A549 (cell line): ENCODE results near the gene C2CD2. TPM values are rescaled to one million over a fixed set of nuclear protein-coding genes. Genes with fewer than 3 reads are reported as not detected.

Experiments used
- ATAC-seq, 2 experiments: fragments of 200-7000 bp in 1 of 2; fragments of >200 bp in 1 of 2; cut with Nextera tagmentation in 1 of 2; cut with Tn5 transposase in 1 of 2; 3 replicates each; pipeline versions ENCODE4 v1.8.0 to v1.9.1; 2018 to 2020; ENCODE audit warnings: mild to moderate bottlenecking in 1 of 2, moderate library complexity in 1 of 2
- CTCF ChIA-PET: fragments of 300-600 bp; sonication (Branson Sonifier 250); formaldehyde crosslinking; extraction: SDS; loops from one replicate; lab custom pipeline; 2021; ENCODE audit warnings: antibody characterized with exemption, inconsistent platforms; lab: Yijun Ruan, JAX
- POLR2A ChIA-PET: fragments of 350-600 bp; formaldehyde crosslinking; extraction: SDS; loops from one replicate; lab custom pipeline; 2021; ENCODE audit warnings: antibody characterized with exemption, inconsistent platforms; lab: Yijun Ruan, JAX
- DNase-seq, 2 experiments: peaks; one replicate each; pipeline versions ENCODE4 v3.0.0 to v3.0.0-alpha.2; 2011 to 2016; ENCODE audit warnings: low read depth in 1 of 2, low spot score in 1 of 2
- FAIRE-seq: peaks from 2 replicates; lab custom pipeline; 2011; peaks lifted over from hg19 to GRCh38; lab: Jason Lieb, UNC
- H3K27ac ChIP-seq, 2 experiments: fragments of >200 bp; sonication (Bioruptor Twin); formaldehyde crosslinking; 3 replicates each; pipeline ENCODE4 v1.5.1; 2016 to 2017
- H3K4me1 ChIP-seq: fragments of >200 bp; sonication (Bioruptor Twin); formaldehyde crosslinking; 3 replicates; pipeline ENCODE4 v1.6.1; 2016
- H3K4me2 ChIP-seq: fragments of >200 bp; sonication (Bioruptor Twin); formaldehyde crosslinking; 3 replicates; pipeline ENCODE4 v1.6.1; 2016
- H3K4me3 ChIP-seq: fragments of >200 bp; sonication (Bioruptor Twin); formaldehyde crosslinking; 3 replicates; pipeline ENCODE4 v1.5.1; 2016
- H3K9me3 ChIP-seq: fragments of >200 bp; sonication (Bioruptor Twin); formaldehyde crosslinking; 3 replicates; pipeline ENCODE4 v1.6.1; 2016
- CBX8 ChIP-seq: fragments of 200-600 bp; sonication (generic); IDR thresholded peaks from 2 replicates; pipeline ENCODE4 v1.6.1; 2016
- CEBPB ChIP-seq, 2 experiments: fragments of >200 bp in 1 of 2; sonication (Bioruptor Twin) in 1 of 2; formaldehyde crosslinking in 1 of 2; IDR thresholded peaks; 2 replicates each; pipeline ENCODE4 v1.6.1; 2012 to 2016
- CHD4 ChIP-seq: fragments of 200-600 bp; sonication (generic); IDR thresholded peaks from 2 replicates; pipeline ENCODE4 v1.6.1; 2016; ENCODE audit warnings: antibody characterized with exemption, mild to moderate bottlenecking, borderline replicate concordance
- EHF ChIP-seq: fragments of 250-450 bp; sonication (Bioruptor Pico); IDR thresholded peaks from 2 replicates; pipeline ENCODE4 v1.5.0; 2020; ENCODE audit warnings: mild to moderate bottlenecking
- ESRRA ChIP-seq: fragments of 150-350 bp; IDR thresholded peaks from 2 replicates; pipeline ENCODE4 v1.6.1; 2014; ENCODE audit warnings: mild to moderate bottlenecking, low read length, borderline replicate concordance
- FOSL2 ChIP-seq, 2 experiments: fragments of 450-650 bp in 1 of 2; fragments of >200 bp in 1 of 2; sonication (Bioruptor Twin) in 1 of 2; formaldehyde crosslinking; IDR thresholded peaks; 2 replicates each; pipeline versions ENCODE4 v1.5.0 to v1.6.1; 2016 to 2020; ENCODE audit warnings: mild to moderate bottlenecking in 1 of 2, moderate library complexity in 1 of 2
- FOXS1 ChIP-seq: fragments of 250-450 bp; sonication (Bioruptor Pico); IDR thresholded peaks from 2 replicates; pipeline ENCODE4 v1.5.0; 2020; ENCODE audit warnings: mild to moderate bottlenecking, moderate library complexity
- GATA3 ChIP-seq: IDR thresholded peaks from 2 replicates; pipeline ENCODE4 v1.6.1; 2012; ENCODE audit warnings: borderline replicate concordance
- HEYL ChIP-seq: fragments of 250-450 bp; sonication (Bioruptor Pico); IDR thresholded peaks from 2 replicates; pipeline ENCODE4 v1.8.0; 2021; ENCODE audit warnings: mild to moderate bottlenecking, moderate library complexity
- KDM1A ChIP-seq: fragments of 200-600 bp; sonication (generic); IDR thresholded peaks from 2 replicates; pipeline ENCODE4 v1.6.1; 2016; ENCODE audit warnings: low read depth, mild to moderate bottlenecking
- POLR2A ChIP-seq: IDR thresholded peaks from 2 replicates; pipeline ENCODE4 v1.6.1; 2012; ENCODE audit warnings: mild to moderate bottlenecking, low read length
- RAD21 ChIP-seq, 2 experiments: fragments of >200 bp in 1 of 2; sonication (Bioruptor Twin) in 1 of 2; formaldehyde crosslinking in 1 of 2; IDR thresholded peaks in 1 of 2; conservative IDR thresholded peaks in 1 of 2; 2 replicates in 1 of 2; 3 replicates in 1 of 2; pipeline ENCODE4 v1.6.1; 2012 to 2018; ENCODE audit warnings: inconsistent platforms in 1 of 2
- RARB ChIP-seq: fragments of 250-450 bp; sonication (Bioruptor Pico); IDR thresholded peaks from 2 replicates; pipeline ENCODE4 v1.8.0; 2021; ENCODE audit warnings: mild to moderate bottlenecking, moderate library complexity
- RCOR1 ChIP-seq: fragments of 150-350 bp; IDR thresholded peaks from 2 replicates; pipeline ENCODE4 v1.6.1; 2014; ENCODE audit warnings: antibody characterized with exemption, low read length, low read depth
- RNF2 ChIP-seq: fragments of 200-600 bp; sonication (generic); IDR thresholded peaks from 2 replicates; pipeline ENCODE4 v1.6.1; 2016; ENCODE audit warnings: low read depth, mild to moderate bottlenecking, antibody characterized with exemption, moderate library complexity, borderline replicate concordance
- SMC3 ChIP-seq: fragments of >200 bp; sonication (Bioruptor Twin); formaldehyde crosslinking; IDR thresholded peaks from 3 replicates; pipeline ENCODE4 v1.6.1; 2018; ENCODE audit warnings: inconsistent platforms
- SREBF2 ChIP-seq: fragments of 450-650 bp; IDR thresholded peaks from 2 replicates; pipeline ENCODE4 v1.6.1; 2014; ENCODE audit warnings: mild to moderate bottlenecking, moderate library complexity
- ZC3H11A ChIP-seq: fragments of 450-650 bp; IDR thresholded peaks from 2 replicates; pipeline ENCODE4 v1.6.1; 2014; ENCODE audit warnings: antibody characterized with exemption, mild to moderate bottlenecking
- WGBS: methylation state at CpG from one replicate; pipeline ENCODE4 v1.1.6; 2017; ENCODE audit errors: missing lambda C conversion rate; 5-methylcytosine and 5-hydroxymethylcytosine counted together
- polyA plus RNA-seq, 4 experiments: library from polyadenylated mRNA; depleted of rRNA in 3 of 4; stranded (reverse); fragments of >200 nt; fragmentation: RNase III in 1 of 4; extraction: RNeasy Plus Mini Kit Qiagen cat#74134 plus additional on column Dnase treatment in 1 of 4; gene quantifications; 2 replicates in 3 of 4; 3 replicates in 1 of 4; pipeline ENCODE4 v1.2.3, GENCODE V29; 2011 to 2017
- TF ChIP-seq, protein P1 (sequence below): fragments of 250-450 bp; sonication (Bioruptor Pico); IDR thresholded peaks from 2 replicates; pipeline ENCODE4 v1.5.0; 2021; ENCODE audit warnings: mild to moderate bottlenecking, moderate library complexity, borderline replicate concordance
- TF ChIP-seq, protein P2 (sequence below): fragments of >200 bp; sonication (Bioruptor Twin); formaldehyde crosslinking; IDR thresholded peaks from 3 replicates; pipeline ENCODE4 v1.5.1; 2016
- TF ChIP-seq, protein P3 (sequence below): IDR thresholded peaks from 2 replicates; pipeline ENCODE4 v1.6.1; 2012
- TF ChIP-seq, protein P4 (sequence below): IDR thresholded peaks from 2 replicates; pipeline ENCODE4 v1.6.1; 2012
- TF ChIP-seq, protein P5 (sequence below): fragments of 200-600 bp; sonication (generic); IDR thresholded peaks from 2 replicates; pipeline ENCODE4 v1.6.1; 2016; ENCODE audit warnings: antibody characterized with exemption, mild to moderate bottlenecking, moderate library complexity
- TF ChIP-seq, protein P6 (sequence below): fragments of 250-450 bp; sonication (Bioruptor Pico); IDR thresholded peaks from 2 replicates; pipeline ENCODE4 v1.5.0; 2020; ENCODE audit warnings: low read depth, mild to moderate bottlenecking, moderate library complexity

C2CD2 gene
- polyA plus RNA-seq, 2 of the 4 experiments (the other 2 are of a cell fraction): 7.0 to 13.5 TPM

DNA sequence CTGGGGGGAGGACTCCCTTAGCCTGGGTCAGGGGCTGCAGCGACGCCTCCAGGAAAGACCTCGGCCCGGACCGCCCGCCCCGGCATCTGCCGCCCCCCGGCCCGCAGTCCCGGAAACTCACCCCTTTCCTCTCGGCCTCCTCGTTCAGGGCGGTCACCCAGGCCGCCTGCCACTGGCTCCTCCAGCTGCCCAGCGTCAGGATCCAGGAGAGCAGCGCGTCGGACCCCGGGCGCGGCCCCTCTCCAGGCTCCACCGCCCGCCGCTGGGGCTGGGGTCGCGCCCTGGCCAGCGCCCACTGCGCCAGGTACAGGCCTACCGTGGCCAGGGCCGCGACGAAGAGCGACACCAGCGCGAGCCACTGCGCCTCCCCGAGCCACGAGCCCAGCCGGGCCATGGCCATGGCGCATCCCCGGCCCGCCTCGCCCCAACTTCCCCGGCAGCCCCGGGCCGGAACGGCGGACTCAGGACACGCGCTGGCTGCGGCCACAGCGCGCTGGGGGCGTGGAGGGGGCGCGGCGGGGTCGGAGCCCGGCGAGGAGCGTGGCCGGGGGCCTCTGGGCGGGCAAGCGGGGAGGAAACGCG, 478 bp downstream of the C2CD2 start:
- WGBS: no CpG with 5 or more reads among the region's 67 CpGs
- H3K4me3 ChIP-seq: peak overlapping the region; percentile 57
- ChIA-PET CTCF (no interaction called here), POLR2A (no interaction called here)
- ATAC-seq (peak; percentile 19 to 37), FAIRE-seq (no peak), DNase-seq (no peak)
- peak overlapping the region; percentile 96 for H3K4me2 ChIP-seq
- TF ChIP-seq CHD4 (no peak), RNF2 (no peak), CEBPB (IDR thresholded peaks at IDR 0.05) (no peak), ESRRA (no peak), ZC3H11A (no peak), HEYL (CRISPR knock-in tag) (no peak), RCOR1 (no peak), CBX8 (no peak), GATA3 (no peak)
- TF ChIP-seq, protein P1, sequence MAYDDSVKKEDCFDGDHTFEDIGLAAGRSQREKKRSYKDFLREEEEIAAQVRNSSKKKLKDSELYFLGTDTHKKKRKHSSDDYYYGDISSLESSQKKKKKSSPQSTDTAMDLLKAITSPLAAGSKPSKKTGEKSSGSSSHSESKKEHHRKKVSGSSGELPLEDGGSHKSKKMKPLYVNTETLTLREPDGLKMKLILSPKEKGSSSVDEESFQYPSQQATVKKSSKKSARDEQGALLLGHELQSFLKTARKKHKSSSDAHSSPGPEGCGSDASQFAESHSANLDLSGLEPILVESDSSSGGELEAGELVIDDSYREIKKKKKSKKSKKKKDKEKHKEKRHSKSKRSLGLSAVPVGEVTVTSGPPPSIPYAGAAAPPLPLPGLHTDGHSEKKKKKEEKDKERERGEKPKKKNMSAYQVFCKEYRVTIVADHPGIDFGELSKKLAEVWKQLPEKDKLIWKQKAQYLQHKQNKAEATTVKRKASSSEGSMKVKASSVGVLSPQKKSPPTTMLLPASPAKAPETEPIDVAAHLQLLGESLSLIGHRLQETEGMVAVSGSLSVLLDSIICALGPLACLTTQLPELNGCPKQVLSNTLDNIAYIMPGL (CRISPR knock-in tag): no peak
- TF ChIP-seq, protein P2, sequence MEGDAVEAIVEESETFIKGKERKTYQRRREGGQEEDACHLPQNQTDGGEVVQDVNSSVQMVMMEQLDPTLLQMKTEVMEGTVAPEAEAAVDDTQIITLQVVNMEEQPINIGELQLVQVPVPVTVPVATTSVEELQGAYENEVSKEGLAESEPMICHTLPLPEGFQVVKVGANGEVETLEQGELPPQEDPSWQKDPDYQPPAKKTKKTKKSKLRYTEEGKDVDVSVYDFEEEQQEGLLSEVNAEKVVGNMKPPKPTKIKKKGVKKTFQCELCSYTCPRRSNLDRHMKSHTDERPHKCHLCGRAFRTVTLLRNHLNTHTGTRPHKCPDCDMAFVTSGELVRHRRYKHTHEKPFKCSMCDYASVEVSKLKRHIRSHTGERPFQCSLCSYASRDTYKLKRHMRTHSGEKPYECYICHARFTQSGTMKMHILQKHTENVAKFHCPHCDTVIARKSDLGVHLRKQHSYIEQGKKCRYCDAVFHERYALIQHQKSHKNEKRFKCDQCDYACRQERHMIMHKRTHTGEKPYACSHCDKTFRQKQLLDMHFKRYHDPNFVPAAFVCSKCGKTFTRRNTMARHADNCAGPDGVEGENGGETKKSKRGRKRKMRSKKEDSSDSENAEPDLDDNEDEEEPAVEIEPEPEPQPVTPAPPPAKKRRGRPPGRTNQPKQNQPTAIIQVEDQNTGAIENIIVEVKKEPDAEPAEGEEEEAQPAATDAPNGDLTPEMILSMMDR: no peak
- TF ChIP-seq, protein P3, sequence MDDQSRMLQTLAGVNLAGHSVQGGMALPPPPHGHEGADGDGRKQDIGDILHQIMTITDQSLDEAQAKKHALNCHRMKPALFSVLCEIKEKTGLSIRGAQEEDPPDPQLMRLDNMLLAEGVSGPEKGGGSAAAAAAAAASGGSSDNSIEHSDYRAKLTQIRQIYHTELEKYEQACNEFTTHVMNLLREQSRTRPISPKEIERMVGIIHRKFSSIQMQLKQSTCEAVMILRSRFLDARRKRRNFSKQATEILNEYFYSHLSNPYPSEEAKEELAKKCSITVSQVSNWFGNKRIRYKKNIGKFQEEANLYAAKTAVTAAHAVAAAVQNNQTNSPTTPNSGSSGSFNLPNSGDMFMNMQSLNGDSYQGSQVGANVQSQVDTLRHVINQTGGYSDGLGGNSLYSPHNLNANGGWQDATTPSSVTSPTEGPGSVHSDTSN: no peak
- TF ChIP-seq, protein P4, sequence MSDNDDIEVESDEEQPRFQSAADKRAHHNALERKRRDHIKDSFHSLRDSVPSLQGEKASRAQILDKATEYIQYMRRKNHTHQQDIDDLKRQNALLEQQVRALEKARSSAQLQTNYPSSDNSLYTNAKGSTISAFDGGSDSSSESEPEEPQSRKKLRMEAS: no peak
- H3K27ac ChIP-seq: peak overlapping the region; percentile 76 to 96
- H3K4me1 ChIP-seq: peaks cover 33% of the 10 kb centered on the region
- H3K9me3 ChIP-seq: no peaks in the 10 kb centered on the region

DNA sequence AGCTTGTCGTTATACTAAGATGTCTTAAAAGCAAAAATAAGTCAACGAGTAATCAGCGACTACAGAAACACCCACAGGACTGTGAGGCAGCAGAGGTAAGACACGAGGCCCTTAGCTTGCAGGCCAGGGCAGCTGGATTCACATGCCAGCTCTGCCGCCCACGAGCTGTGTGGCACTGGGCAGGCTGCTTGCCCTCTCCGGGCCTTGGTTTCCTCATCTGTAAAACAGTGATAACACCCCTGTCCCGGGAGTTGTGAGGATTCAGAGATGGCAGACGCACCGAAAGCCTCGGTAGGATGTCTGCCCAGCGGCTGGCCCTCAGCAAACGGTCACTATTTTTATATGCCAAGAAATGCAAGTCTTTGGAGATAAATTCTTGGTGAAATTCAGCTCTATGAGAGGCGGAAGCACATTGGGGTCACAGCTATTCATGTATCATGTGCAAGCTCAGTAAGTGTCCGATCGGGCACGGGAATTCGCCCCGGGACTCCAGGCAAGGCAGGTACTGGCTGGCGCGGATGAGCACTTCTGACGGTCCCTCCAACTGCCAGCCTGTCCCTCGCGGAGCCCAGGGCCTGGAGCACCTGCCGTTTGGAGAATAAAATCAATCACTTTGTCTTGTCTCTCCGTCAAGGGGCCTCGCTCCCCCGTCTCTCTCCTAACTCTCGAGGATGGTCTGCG, 1.1 kb downstream of the C2CD2 start:
- peak overlapping the region; percentile 76 to 96 for H3K27ac ChIP-seq
- peaks cover 33% of the 10 kb centered on the region for H3K4me1 ChIP-seq
- H3K9me3 ChIP-seq: no peaks in the 10 kb centered on the region
- ChIA-PET POLR2A (no interaction called here), CTCF (interaction anchor here (1.1 kb wide), 1 partner anchor 11 kb away, joined by 3 read pairs; no protein-coding TSS in a partner anchor)
- ATAC-seq (0 out of 6 replicates have a peak, but pooled peaks of 1 of the 2 experiments have one; percentile 5), FAIRE-seq (no peak), DNase-seq (no peak)
- peak overlapping the region; percentile 57 for H3K4me3 ChIP-seq
- 52% methylated on average over 20 of the region's 30 CpGs for WGBS
- H3K4me2 ChIP-seq: peak overlapping the region; percentile 96
- no peak for TF ChIP-seq SMC3
- no peak for TF ChIP-seq EHF
- no peak for TF ChIP-seq RCOR1
- no peak for TF ChIP-seq POLR2A
- TF ChIP-seq, protein P5, sequence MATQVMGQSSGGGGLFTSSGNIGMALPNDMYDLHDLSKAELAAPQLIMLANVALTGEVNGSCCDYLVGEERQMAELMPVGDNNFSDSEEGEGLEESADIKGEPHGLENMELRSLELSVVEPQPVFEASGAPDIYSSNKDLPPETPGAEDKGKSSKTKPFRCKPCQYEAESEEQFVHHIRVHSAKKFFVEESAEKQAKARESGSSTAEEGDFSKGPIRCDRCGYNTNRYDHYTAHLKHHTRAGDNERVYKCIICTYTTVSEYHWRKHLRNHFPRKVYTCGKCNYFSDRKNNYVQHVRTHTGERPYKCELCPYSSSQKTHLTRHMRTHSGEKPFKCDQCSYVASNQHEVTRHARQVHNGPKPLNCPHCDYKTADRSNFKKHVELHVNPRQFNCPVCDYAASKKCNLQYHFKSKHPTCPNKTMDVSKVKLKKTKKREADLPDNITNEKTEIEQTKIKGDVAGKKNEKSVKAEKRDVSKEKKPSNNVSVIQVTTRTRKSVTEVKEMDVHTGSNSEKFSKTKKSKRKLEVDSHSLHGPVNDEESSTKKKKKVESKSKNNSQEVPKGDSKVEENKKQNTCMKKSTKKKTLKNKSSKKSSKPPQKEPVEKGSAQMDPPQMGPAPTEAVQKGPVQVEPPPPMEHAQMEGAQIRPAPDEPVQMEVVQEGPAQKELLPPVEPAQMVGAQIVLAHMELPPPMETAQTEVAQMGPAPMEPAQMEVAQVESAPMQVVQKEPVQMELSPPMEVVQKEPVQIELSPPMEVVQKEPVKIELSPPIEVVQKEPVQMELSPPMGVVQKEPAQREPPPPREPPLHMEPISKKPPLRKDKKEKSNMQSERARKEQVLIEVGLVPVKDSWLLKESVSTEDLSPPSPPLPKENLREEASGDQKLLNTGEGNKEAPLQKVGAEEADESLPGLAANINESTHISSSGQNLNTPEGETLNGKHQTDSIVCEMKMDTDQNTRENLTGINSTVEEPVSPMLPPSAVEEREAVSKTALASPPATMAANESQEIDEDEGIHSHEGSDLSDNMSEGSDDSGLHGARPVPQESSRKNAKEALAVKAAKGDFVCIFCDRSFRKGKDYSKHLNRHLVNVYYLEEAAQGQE: no peak
- no peak for TF ChIP-seq RAD21 (conservative IDR thresholded peaks at IDR 0.05 in 1 of 2, IDR thresholded peaks at IDR 0.05 in 1 of 2)
- TF ChIP-seq KDM1A: no peak
- no peak for TF ChIP-seq SREBF2
- TF ChIP-seq, protein P6, sequence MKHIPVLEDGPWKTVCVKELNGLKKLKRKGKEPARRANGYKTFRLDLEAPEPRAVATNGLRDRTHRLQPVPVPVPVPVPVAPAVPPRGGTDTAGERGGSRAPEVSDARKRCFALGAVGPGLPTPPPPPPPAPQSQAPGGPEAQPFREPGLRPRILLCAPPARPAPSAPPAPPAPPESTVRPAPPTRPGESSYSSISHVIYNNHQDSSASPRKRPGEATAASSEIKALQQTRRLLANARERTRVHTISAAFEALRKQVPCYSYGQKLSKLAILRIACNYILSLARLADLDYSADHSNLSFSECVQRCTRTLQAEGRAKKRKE: no peak
- TF ChIP-seq, protein P2: no peak
- TF ChIP-seq RARB (CRISPR knock-in tag): no peak
- TF ChIP-seq FOXS1 (CRISPR knock-in tag): no peak
- TF ChIP-seq FOSL2 (IDR thresholded peaks at IDR 0.05): no peak
- TF ChIP-seq FOSL2 (CRISPR knock-in tag; IDR thresholded peaks at IDR 0.05): no peak
- TF ChIP-seq HEYL (CRISPR knock-in tag): no peak
